ENCODE results near the gene TCF12.

DNA sequence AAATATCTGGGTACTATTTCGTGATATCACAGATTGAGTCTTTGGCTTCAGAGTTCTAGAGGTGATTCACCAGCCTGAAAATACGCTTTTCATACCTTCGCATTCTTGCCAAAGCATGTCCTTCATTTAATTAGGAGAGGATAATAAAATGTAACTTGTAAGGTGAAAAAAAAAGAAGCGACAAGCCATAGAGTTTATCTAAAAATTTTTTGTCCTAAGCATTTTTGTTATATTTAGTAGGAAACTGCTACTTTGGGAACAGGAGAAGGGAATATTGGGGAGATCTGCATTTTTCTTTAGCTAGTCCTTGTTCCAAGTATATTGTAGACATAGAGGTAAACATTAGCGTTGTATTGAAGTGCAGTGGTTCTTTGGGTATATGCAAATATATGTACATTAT lies 120.1 kb downstream of the TCF12 start:
- TF ChIP-seq, protein P1, sequence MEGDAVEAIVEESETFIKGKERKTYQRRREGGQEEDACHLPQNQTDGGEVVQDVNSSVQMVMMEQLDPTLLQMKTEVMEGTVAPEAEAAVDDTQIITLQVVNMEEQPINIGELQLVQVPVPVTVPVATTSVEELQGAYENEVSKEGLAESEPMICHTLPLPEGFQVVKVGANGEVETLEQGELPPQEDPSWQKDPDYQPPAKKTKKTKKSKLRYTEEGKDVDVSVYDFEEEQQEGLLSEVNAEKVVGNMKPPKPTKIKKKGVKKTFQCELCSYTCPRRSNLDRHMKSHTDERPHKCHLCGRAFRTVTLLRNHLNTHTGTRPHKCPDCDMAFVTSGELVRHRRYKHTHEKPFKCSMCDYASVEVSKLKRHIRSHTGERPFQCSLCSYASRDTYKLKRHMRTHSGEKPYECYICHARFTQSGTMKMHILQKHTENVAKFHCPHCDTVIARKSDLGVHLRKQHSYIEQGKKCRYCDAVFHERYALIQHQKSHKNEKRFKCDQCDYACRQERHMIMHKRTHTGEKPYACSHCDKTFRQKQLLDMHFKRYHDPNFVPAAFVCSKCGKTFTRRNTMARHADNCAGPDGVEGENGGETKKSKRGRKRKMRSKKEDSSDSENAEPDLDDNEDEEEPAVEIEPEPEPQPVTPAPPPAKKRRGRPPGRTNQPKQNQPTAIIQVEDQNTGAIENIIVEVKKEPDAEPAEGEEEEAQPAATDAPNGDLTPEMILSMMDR (IDR thresholded peaks at IDR 0.05; ENCODE audit: extremely low read depth in 1 of 2, insufficient read depth in 1 of 2, low read depth in 1 of 2, low read length in 2 of 2) = no peak
- TF ChIP-seq POLR2A (IDR thresholded peaks at IDR 0.05; ENCODE audit: low read depth, low read length) = no peak
- TF ChIP-seq, protein P2, sequence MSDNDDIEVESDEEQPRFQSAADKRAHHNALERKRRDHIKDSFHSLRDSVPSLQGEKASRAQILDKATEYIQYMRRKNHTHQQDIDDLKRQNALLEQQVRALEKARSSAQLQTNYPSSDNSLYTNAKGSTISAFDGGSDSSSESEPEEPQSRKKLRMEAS (IDR thresholded peaks at IDR 0.05; ENCODE audit: insufficient read depth, insufficient read length) = no peak
- TF ChIP-seq POLR2AphosphoS5 (IDR thresholded peaks at IDR 0.05; ENCODE audit: insufficient read depth, low read depth, low read length) = no peak
- TF ChIP-seq MYC (IDR thresholded peaks at IDR 0.05; ENCODE audit: low read depth, low read length) = no peak
- TF ChIP-seq EZH2 (IDR thresholded peaks at IDR 0.05; ENCODE audit: borderline replicate concordance, low read depth, low read length, severe bottlenecking) = no peak
- no peak for TF ChIP-seq FOS (IDR thresholded peaks at IDR 0.05; ENCODE audit: borderline replicate concordance, insufficient read depth, low read length)
- TF ChIP-seq JUN (IDR thresholded peaks at IDR 0.05; ENCODE audit: borderline replicate concordance, insufficient read depth, insufficient read length, low read depth) = no peak
